ENCODE measurements around the gene GGT1. TPM values are rescaled to one million over a fixed set of nuclear protein-coding genes. Genes with fewer than 3 reads are reported as not detected.

Gene GGT1
- total RNA-seq, 1 experiment from 2014 or later = 9.4 TPM

DNA sequence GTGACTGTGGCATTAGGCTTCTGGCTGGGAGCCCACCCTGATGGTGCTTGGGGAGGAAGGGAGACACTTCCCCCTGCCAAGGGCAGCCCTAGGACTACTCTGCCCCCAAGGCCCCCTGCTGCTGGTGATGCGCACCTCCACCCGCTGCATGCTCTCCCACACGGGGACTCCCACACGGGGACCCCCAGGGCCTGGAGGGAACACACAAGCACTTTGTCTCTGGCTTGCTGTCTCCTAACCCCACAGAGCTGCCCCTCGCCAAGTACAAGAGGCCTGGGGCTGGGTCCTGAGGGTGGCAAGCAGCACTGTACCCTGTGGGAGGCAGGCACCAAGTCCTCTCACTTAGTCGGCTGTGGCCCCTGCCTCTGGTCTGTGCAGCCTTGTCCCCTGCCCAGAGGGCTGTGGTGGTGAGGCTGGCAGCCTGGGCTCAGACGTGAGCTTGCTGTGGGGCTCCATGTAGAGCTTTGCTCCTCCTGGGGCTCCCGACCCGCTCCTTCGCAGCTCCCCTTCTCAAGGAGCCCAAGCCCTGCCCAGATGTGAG lies 18.1 kb upstream of the GGT1 start:
- POLR2A ChIA-PET = interaction anchor here (0.5 kb wide), 1 partner anchor 50 kb away, joined by 12 read pairs; no protein-coding TSS in a partner anchor
- H3K4me1 ChIP-seq = peaks cover 8% of the 10 kb centered on the region
- peaks cover 14% of the 10 kb centered on the region for H3K4me1 Mint-ChIP-seq (ENCODE audit: low read depth, unreplicated experiment)

DNA sequence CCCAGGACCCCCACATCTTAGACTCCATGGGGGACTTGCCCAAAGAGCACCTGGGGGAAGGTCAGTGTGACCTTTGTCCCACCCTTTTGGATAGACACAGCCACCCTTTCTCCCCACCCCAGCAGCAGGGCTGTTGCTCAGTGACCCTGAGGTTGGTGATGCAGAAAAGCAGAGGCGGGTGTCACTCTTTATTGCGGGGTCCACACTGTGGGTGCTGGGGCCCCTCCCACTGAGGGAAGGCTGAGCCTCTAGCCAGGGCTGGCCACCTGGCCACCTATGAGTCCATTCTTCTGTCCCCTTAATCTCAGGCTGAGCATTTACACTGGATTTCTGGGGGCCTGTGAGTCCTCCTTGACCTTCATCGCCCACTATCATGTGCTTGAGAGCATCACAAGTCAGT lies 17.5 kb upstream of the GGT1 start:
- POLR2A ChIA-PET = interaction anchor here (0.5 kb wide), 1 partner anchor 50 kb away, joined by 12 read pairs; no protein-coding TSS in a partner anchor
- peaks cover 3% of the 10 kb centered on the region for H3K4me1 ChIP-seq

More for the DNA sequence above, 18.1 kb upstream of the GGT1 start:
- Histone ChIP-seq H3K36me3 (ENCODE audit: control insufficient read depth, insufficient read depth, low read length) (no peaks in the 10 kb centered on the region; the same call in 1 of the 2 replicates), H3K9me3 (no peaks in the 10 kb centered on the region), H3K4me3 (ENCODE audit: low read depth, low read length) (no peak overlapping the region), H3K27me3 (replicated peaks; ENCODE audit: control insufficient read depth, insufficient read depth, low read length) (no peaks in the 10 kb centered on the region)
- intact Hi-C loops (cut with micrococcal nuclease; ENCODE audit: unreplicated experiment) = no loop called here
- no TSS peak for BruUV-seq (replicated peaks)
- Mint-ChIP-seq H3K4me3 (ENCODE audit: unreplicated experiment) (no peak overlapping the region), H3K27me3 (ENCODE audit: insufficient read depth, unreplicated experiment) (no peaks in the 10 kb centered on the region), H3K27ac (ENCODE audit: unreplicated experiment) (no peak overlapping the region), H3K36me3 (ENCODE audit: insufficient read depth, unreplicated experiment) (peaks cover 22% of the 10 kb centered on the region), H3K9me3 (ENCODE audit: unreplicated experiment) (no peaks in the 10 kb centered on the region)
- TF ChIP-seq, protein P1, sequence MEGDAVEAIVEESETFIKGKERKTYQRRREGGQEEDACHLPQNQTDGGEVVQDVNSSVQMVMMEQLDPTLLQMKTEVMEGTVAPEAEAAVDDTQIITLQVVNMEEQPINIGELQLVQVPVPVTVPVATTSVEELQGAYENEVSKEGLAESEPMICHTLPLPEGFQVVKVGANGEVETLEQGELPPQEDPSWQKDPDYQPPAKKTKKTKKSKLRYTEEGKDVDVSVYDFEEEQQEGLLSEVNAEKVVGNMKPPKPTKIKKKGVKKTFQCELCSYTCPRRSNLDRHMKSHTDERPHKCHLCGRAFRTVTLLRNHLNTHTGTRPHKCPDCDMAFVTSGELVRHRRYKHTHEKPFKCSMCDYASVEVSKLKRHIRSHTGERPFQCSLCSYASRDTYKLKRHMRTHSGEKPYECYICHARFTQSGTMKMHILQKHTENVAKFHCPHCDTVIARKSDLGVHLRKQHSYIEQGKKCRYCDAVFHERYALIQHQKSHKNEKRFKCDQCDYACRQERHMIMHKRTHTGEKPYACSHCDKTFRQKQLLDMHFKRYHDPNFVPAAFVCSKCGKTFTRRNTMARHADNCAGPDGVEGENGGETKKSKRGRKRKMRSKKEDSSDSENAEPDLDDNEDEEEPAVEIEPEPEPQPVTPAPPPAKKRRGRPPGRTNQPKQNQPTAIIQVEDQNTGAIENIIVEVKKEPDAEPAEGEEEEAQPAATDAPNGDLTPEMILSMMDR (IDR thresholded peaks at IDR 0.05; ENCODE audit: insufficient read depth in 1 of 2, low read depth in 1 of 2, low read length in 1 of 2, severe bottlenecking in 1 of 2, unreplicated experiment in 1 of 2) = no peak
- CTCF ChIA-PET = no interaction called here
- no peak for DNase-seq

DNA sequence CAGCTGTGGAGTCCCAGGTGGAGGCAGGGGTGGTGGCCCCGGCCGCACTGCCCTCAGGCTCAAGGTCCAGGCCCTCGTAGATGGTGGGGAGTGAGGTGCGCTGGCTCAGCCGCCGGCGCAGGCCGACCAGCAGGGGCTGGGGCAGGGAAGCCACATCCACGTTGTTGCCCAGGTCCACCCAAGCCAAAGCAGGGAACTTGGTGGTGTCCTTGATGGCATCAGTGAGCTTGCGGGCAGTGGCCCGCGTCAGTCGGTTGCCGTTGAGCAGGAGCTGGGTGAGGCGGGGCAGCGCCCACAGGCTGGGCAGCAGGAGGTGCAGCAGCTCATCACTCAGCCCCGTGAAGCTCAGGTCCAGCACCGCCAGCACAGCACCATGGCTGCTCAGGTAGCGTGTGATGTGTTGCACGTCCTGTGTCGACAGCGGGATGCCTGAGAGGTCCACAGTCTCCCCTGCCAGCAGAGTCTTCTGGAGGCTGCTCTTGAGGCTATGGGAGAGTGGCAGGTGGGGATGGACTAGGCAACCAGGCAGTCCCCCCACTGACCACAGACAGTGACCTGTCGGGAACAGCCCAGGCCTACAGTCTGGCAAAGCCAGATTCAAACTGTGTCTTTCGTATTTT lies 17.0 kb upstream of the GGT1 start:
- BruUV-seq (replicated peaks) = no TSS peak
- TF ChIP-seq, protein P1 (IDR thresholded peaks at IDR 0.05; ENCODE audit: insufficient read depth in 1 of 2, low read depth in 1 of 2, low read length in 1 of 2, severe bottlenecking in 1 of 2, unreplicated experiment in 1 of 2) = no peak
- intact Hi-C loops (cut with micrococcal nuclease; ENCODE audit: unreplicated experiment) = no loop called here
- Histone ChIP-seq H3K27me3 (replicated peaks; ENCODE audit: control insufficient read depth, insufficient read depth, low read length) (no peaks in the 10 kb centered on the region), H3K36me3 (ENCODE audit: control insufficient read depth, insufficient read depth, low read length) (no peaks in the 10 kb centered on the region; the same call in 1 of the 2 replicates), H3K4me3 (ENCODE audit: low read depth, low read length) (no peak overlapping the region), H3K9me3 (no peaks in the 10 kb centered on the region), H3K4me1 (no peaks in the 10 kb centered on the region)
- POLR2A ChIA-PET = no interaction called here
- DNase-seq = no peak
- Mint-ChIP-seq H3K27ac (ENCODE audit: unreplicated experiment) (no peak overlapping the region), H3K4me3 (ENCODE audit: unreplicated experiment) (no peak overlapping the region), H3K27me3 (ENCODE audit: insufficient read depth, unreplicated experiment) (no peaks in the 10 kb centered on the region), H3K9me3 (ENCODE audit: unreplicated experiment) (no peaks in the 10 kb centered on the region), H3K4me1 (ENCODE audit: low read depth, unreplicated experiment) (peaks cover 7% of the 10 kb centered on the region), H3K36me3 (ENCODE audit: insufficient read depth, unreplicated experiment) (peaks cover 15% of the 10 kb centered on the region)
- CTCF ChIA-PET = no interaction called here

More for the DNA sequence above, 17.5 kb upstream of the GGT1 start:
- no peak overlapping the region for H3K27ac Mint-ChIP-seq (ENCODE audit: unreplicated experiment)
- peaks cover 21% of the 10 kb centered on the region for H3K36me3 Mint-ChIP-seq (ENCODE audit: insufficient read depth, unreplicated experiment)
- H3K9me3 Mint-ChIP-seq (ENCODE audit: unreplicated experiment) = no peaks in the 10 kb centered on the region
- no peak overlapping the region for H3K4me3 ChIP-seq (ENCODE audit: low read depth, low read length)
- TF ChIP-seq, protein P1 (IDR thresholded peaks at IDR 0.05; ENCODE audit: insufficient read depth in 1 of 2, low read depth in 1 of 2, low read length in 1 of 2, severe bottlenecking in 1 of 2, unreplicated experiment in 1 of 2) = no peak
- no peaks in the 10 kb centered on the region for H3K9me3 ChIP-seq
- BruUV-seq (replicated peaks) = no TSS peak
- no peak overlapping the region for H3K4me3 Mint-ChIP-seq (ENCODE audit: unreplicated experiment)
- no peaks in the 10 kb centered on the region for H3K27me3 ChIP-seq (replicated peaks; ENCODE audit: control insufficient read depth, insufficient read depth, low read length)
- H3K4me1 Mint-ChIP-seq (ENCODE audit: low read depth, unreplicated experiment) = peaks cover 9% of the 10 kb centered on the region
- no peak for DNase-seq
- H3K36me3 ChIP-seq (ENCODE audit: control insufficient read depth, insufficient read depth, low read length) = no peaks in the 10 kb centered on the region; the same call in 1 of the 2 replicates
- CTCF ChIA-PET = no interaction called here
- intact Hi-C loops (cut with micrococcal nuclease; ENCODE audit: unreplicated experiment) = no loop called here
- no peaks in the 10 kb centered on the region for H3K27me3 Mint-ChIP-seq (ENCODE audit: insufficient read depth, unreplicated experiment)
